HCT116 (cell line): ENCODE measurements around the gene ZNF618.

Experiments used
- ATF3 ChIP-seq: IDR thresholded peaks from 2 replicates; pipeline ENCODE4 v1.6.1; 2012
- CBX3 ChIP-seq: IDR thresholded peaks from 2 replicates; pipeline ENCODE4 v1.6.1; 2012; ENCODE audit warnings: low read depth
- CEBPB ChIP-seq: IDR thresholded peaks from 2 replicates; pipeline ENCODE4 v1.6.1; 2012; ENCODE audit warnings: low read depth
- FOSL1 ChIP-seq: IDR thresholded peaks from 2 replicates; pipeline ENCODE4 v1.6.1; 2012; ENCODE audit warnings: low read depth
- JUND ChIP-seq: IDR thresholded peaks from 2 replicates; pipeline ENCODE4 v1.6.1; 2012
- POLR2AphosphoS5 ChIP-seq: IDR thresholded peaks from 2 replicates; pipeline ENCODE4 v1.6.1; 2011; ENCODE audit warnings: mild to moderate bottlenecking, low read depth, low read length, moderate library complexity
- YY1 ChIP-seq: IDR thresholded peaks from 2 replicates; pipeline ENCODE4 v1.6.1; 2011; ENCODE audit warnings: low read length, low read depth, moderate library complexity, mild to moderate bottlenecking; ENCODE audit not compliant: insufficient replicate concordance; ENCODE audit errors: extremely low read depth
- TF ChIP-seq, protein P1 (sequence below), 3 experiments: fragments of 200-600 bp in 1 of 3; sonication (generic) in 1 of 3; IDR thresholded peaks in 2 of 3; conservative IDR thresholded peaks in 1 of 3; 2 replicates each; pipeline ENCODE4 v1.5.1; 2012 to 2017; ENCODE audit warnings: low read depth in 2 of 3, low read length in 2 of 3, antibody characterized with exemption in 1 of 3, borderline replicate concordance in 1 of 3, control low read depth in 1 of 3, mild to moderate bottlenecking in 1 of 3, mixed read lengths in 1 of 3, mixed run types in 1 of 3, moderate library complexity in 1 of 3; ENCODE audit not compliant: insufficient read depth in 1 of 3
- TF ChIP-seq, protein P2 (sequence below): IDR thresholded peaks from 2 replicates; pipeline ENCODE4 v1.6.1; 2011; ENCODE audit warnings: mild to moderate bottlenecking, low read length, moderate library complexity; ENCODE audit not compliant: insufficient replicate concordance; ENCODE audit errors: extremely low read depth

DNA sequence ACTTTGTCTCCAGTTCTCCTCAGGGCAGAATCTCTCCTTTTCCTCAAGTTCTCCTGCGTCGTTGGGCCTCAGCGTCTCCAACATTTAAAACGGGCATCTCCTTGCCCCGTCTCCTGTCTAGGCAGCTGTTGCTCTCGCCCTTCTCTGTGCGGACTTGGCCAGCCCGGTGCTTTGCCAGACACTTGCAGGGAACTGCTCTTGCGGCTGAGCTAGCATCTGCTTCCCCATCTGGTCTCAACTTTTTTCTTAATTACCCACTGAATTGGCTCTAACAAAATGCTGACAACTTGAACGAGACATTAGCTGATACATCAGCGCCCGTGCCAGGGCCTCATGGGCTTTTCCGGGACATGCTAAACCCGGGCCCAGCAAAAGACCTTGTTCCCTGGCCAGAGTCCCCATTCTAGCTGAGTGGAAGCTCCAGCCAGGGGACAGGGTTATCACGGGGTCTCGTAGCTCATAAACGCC lies 25.1 kb downstream of the ZNF618 start:
- TF ChIP-seq, protein P1, sequence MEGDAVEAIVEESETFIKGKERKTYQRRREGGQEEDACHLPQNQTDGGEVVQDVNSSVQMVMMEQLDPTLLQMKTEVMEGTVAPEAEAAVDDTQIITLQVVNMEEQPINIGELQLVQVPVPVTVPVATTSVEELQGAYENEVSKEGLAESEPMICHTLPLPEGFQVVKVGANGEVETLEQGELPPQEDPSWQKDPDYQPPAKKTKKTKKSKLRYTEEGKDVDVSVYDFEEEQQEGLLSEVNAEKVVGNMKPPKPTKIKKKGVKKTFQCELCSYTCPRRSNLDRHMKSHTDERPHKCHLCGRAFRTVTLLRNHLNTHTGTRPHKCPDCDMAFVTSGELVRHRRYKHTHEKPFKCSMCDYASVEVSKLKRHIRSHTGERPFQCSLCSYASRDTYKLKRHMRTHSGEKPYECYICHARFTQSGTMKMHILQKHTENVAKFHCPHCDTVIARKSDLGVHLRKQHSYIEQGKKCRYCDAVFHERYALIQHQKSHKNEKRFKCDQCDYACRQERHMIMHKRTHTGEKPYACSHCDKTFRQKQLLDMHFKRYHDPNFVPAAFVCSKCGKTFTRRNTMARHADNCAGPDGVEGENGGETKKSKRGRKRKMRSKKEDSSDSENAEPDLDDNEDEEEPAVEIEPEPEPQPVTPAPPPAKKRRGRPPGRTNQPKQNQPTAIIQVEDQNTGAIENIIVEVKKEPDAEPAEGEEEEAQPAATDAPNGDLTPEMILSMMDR (IDR thresholded peaks at IDR 0.05 in 2 of 3, conservative IDR thresholded peaks at IDR 0.05 in 1 of 3; ENCODE audit: borderline replicate concordance in 1 of 3, insufficient read depth in 1 of 3, low read depth in 2 of 3, low read length in 2 of 3) = no peak
- TF ChIP-seq JUND = no peak
- no peak for TF ChIP-seq POLR2AphosphoS5
- TF ChIP-seq FOSL1 = no peak
- TF ChIP-seq CEBPB = no peak
- TF ChIP-seq ATF3 = no peak
- no peak for TF ChIP-seq CBX3
- TF ChIP-seq, protein P2, sequence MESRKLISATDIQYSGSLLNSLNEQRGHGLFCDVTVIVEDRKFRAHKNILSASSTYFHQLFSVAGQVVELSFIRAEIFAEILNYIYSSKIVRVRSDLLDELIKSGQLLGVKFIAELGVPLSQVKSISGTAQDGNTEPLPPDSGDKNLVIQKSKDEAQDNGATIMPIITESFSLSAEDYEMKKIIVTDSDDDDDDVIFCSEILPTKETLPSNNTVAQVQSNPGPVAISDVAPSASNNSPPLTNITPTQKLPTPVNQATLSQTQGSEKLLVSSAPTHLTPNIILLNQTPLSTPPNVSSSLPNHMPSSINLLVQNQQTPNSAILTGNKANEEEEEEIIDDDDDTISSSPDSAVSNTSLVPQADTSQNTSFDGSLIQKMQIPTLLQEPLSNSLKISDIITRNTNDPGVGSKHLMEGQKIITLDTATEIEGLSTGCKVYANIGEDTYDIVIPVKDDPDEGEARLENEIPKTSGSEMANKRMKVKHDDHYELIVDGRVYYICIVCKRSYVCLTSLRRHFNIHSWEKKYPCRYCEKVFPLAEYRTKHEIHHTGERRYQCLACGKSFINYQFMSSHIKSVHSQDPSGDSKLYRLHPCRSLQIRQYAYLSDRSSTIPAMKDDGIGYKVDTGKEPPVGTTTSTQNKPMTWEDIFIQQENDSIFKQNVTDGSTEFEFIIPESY = no peak
- no peak for TF ChIP-seq YY1
